HepG2 (cell line): ENCODE measurements around the gene NCAPD2. TPM values are rescaled to one million over a fixed set of nuclear protein-coding genes. Genes with fewer than 3 reads are reported as not detected.
A peak's percentile ranks its signal among the peaks of the same experiment; 100 is the strongest.

Experiments
- ATAC-seq: fragments of 200-7000 bp; cut with Tn5 transposase; 3 replicates; pipeline ENCODE4 v1.9.1; 2020; ENCODE audit warnings: mild to moderate bottlenecking, moderate library complexity
- BruUV-seq: library from RNA; stranded (reverse); fragments of 400-500 nt; replicated peaks from 2 replicates; lab custom pipeline; 2021; lab: Mats Ljungman, UMichigan
- CTCF ChIA-PET: fragments of 300-600 bp; formaldehyde crosslinking; extraction: SDS; loops from one replicate; lab custom pipeline; 2021; ENCODE audit warnings: low total read pairs, inconsistent platforms, low intra/inter-chr PET ratio; lab: Yijun Ruan, JAX
- POLR2A ChIA-PET: fragments of 350-600 bp; sonication (Branson Sonifier 250); formaldehyde crosslinking; loops from one replicate; lab custom pipeline; 2020; ENCODE audit warnings: antibody characterized with exemption, inconsistent platforms; lab: Yijun Ruan, JAX
- DNase-seq: peaks from one replicate; pipeline ENCODE4 v3.0.0-alpha.2; 2015; ENCODE audit warnings: low spot score
- FAIRE-seq: peaks from 3 replicates; lab custom pipeline; 2011; peaks lifted over from hg19 to GRCh38; lab: Jason Lieb, UNC
- H2AFZ ChIP-seq: one replicate; pipeline ENCODE4 v1.6.1; 2011; ENCODE audit warnings: low read length, inconsistent platforms
- H3K27ac ChIP-seq: fragments of 300-600 bp; 3 replicates; pipeline ENCODE4 v1.8.0; 2011; ENCODE audit warnings: mixed run types, mild to moderate bottlenecking, mixed read lengths, low read length, inconsistent platforms; ENCODE audit not compliant: insufficient read depth; ENCODE audit errors: extremely low read length
- H3K27me3 ChIP-seq, 2 experiments: fragments of 200-600 bp in 1 of 2; 2 replicates in 1 of 2; 3 replicates in 1 of 2; pipeline versions ENCODE4 v1.6.0 to v1.8.0; 2011; ENCODE audit warnings: low read length in 2 of 2, mild to moderate bottlenecking in 2 of 2, moderate library complexity in 2 of 2, inconsistent platforms in 1 of 2; ENCODE audit not compliant: insufficient read depth in 2 of 2, control insufficient read depth in 1 of 2
- H3K36me3 ChIP-seq, 2 experiments: fragments of 200-600 bp in 1 of 2; replicated peaks in 1 of 2; 2 replicates in 1 of 2; 3 replicates in 1 of 2; pipeline versions ENCODE4 v1.5.1 to v1.8.0; 2011; ENCODE audit warnings: low read length in 2 of 2, inconsistent platforms in 1 of 2; ENCODE audit not compliant: insufficient read depth in 2 of 2, control insufficient read depth in 1 of 2
- H3K4me1 ChIP-seq: 2 replicates; pipeline ENCODE4 v1.5.1; 2012; ENCODE audit warnings: low read length, inconsistent platforms; ENCODE audit not compliant: insufficient read depth
- H3K4me2 ChIP-seq: 2 replicates; pipeline ENCODE4 v1.6.0; 2011; ENCODE audit warnings: low read depth, low read length, inconsistent platforms
- H3K4me3 ChIP-seq, 3 experiments: fragments of 200-600 bp in 1 of 3; sonication (generic), shearing (Covaris generic) in 1 of 3; replicated peaks in 1 of 3; 2 replicates each; pipeline ENCODE4 v1.5.1; 2011 to 2016; ENCODE audit warnings: low read length in 3 of 3, inconsistent platforms in 2 of 3, low read depth in 2 of 3, mild to moderate bottlenecking in 2 of 3, control low read depth in 1 of 3, mixed read lengths in 1 of 3; ENCODE audit not compliant: insufficient read depth in 1 of 3
- H3K79me2 ChIP-seq: one replicate; pipeline ENCODE4 v1.6.1; 2011; ENCODE audit warnings: low read length, inconsistent platforms; ENCODE audit not compliant: insufficient read depth
- H3K9ac ChIP-seq: 2 replicates; pipeline ENCODE4 v1.6.0; 2011; ENCODE audit warnings: mild to moderate bottlenecking, low read depth, low read length, inconsistent platforms; ENCODE audit not compliant: insufficient read depth
- H3K9me3 ChIP-seq: 2 replicates; pipeline ENCODE4 v1.5.1; 2012; ENCODE audit warnings: mild to moderate bottlenecking, low read length
- H4K20me1 ChIP-seq: 2 replicates; pipeline ENCODE4 v1.6.0; 2011; ENCODE audit warnings: inconsistent platforms, mild to moderate bottlenecking, low read length, moderate library complexity; ENCODE audit not compliant: insufficient read depth
- AGO2 ChIP-seq: fragments of 200-400 bp; formaldehyde crosslinking; optimal IDR thresholded peaks from 2 replicates; pipeline ENCODE3; 2017; ENCODE audit warnings: mild to moderate bottlenecking, low read depth, low read length, moderate library complexity
- EP300 ChIP-seq, 3 experiments: sonication (generic) in 1 of 3; formaldehyde crosslinking in 1 of 3; IDR thresholded peaks; 2 replicates each; pipeline versions ENCODE4 v1.5.1 to v1.6.1; 2011 to 2020; ENCODE audit warnings: low read depth in 2 of 3, low read length in 2 of 3, borderline replicate concordance in 1 of 3, improper control_type of control experiment in 1 of 3, mild to moderate bottlenecking in 1 of 3, missing genetic modification reagents in 1 of 3, moderate library complexity in 1 of 3
- HOXD1 ChIP-seq: sonication (generic); formaldehyde crosslinking; IDR thresholded peaks from 2 replicates; pipeline ENCODE4 v1.5.0; 2020; ENCODE audit warnings: missing genetic modification reagents
- SALL2 ChIP-seq: sonication (generic); formaldehyde crosslinking; IDR thresholded peaks from 2 replicates; pipeline ENCODE4 v1.8.1; 2023; ENCODE audit warnings: mild to moderate bottlenecking, missing genetic modification reagents, inconsistent platforms
- ZNF142 ChIP-seq: sonication (generic); formaldehyde crosslinking; IDR thresholded peaks from 2 replicates; pipeline ENCODE4 v1.4.0; 2020; ENCODE audit warnings: missing genetic modification reagents
- ZNF235 ChIP-seq: sonication (generic); formaldehyde crosslinking; IDR thresholded peaks from 2 replicates; pipeline ENCODE4 v1.8.1; 2023; ENCODE audit warnings: mild to moderate bottlenecking, missing genetic modification reagents, borderline replicate concordance
- ZNF263 ChIP-seq: sonication (generic); formaldehyde crosslinking; IDR thresholded peaks from 2 replicates; pipeline ENCODE4 v1.4.0; 2020; ENCODE audit warnings: missing genetic modification reagents
- ZNF343 ChIP-seq: sonication (generic); formaldehyde crosslinking; IDR thresholded peaks from 2 replicates; pipeline ENCODE4 v1.4.0; 2020; ENCODE audit warnings: mild to moderate bottlenecking, missing genetic modification reagents
- ZNF496 ChIP-seq: sonication (generic); formaldehyde crosslinking; IDR thresholded peaks from 2 replicates; pipeline ENCODE4 v1.8.1; 2023; ENCODE audit warnings: mild to moderate bottlenecking, moderate library complexity, missing genetic modification reagents; ENCODE audit not compliant: insufficient replicate concordance
- ZNF549 ChIP-seq: sonication (generic); formaldehyde crosslinking; IDR thresholded peaks from 2 replicates; pipeline ENCODE4 v1.5.0; 2020; ENCODE audit warnings: missing genetic modification reagents
- ZNF615 ChIP-seq: sonication (generic); formaldehyde crosslinking; IDR thresholded peaks from 2 replicates; pipeline ENCODE4 v1.5.0; 2020; ENCODE audit warnings: mild to moderate bottlenecking, missing genetic modification reagents, borderline replicate concordance
- ZNF691 ChIP-seq: sonication (generic); formaldehyde crosslinking; IDR thresholded peaks from 2 replicates; pipeline ENCODE4 v1.4.0; 2020; ENCODE audit warnings: missing genetic modification reagents, low read depth, mild to moderate bottlenecking, borderline replicate concordance
- ZNF777 ChIP-seq: sonication (generic); formaldehyde crosslinking; IDR thresholded peaks from 2 replicates; pipeline ENCODE4 v1.4.0; 2020; ENCODE audit warnings: missing genetic modification reagents
- WGBS: methylation state at CpG from one replicate; pipeline ENCODE4 v1.1.6; 2017; ENCODE audit warnings: low lambda C conversion rate; 5-methylcytosine and 5-hydroxymethylcytosine counted together
- in situ Hi-C: cut with HindIII; loops from 2 replicates; pipeline ENCODE4 v1.10.0; 2017; ENCODE audit warnings: low pct_unique_long_range_greater_than_20kb; ENCODE audit not compliant: extremely low pct_ligation_motif_present
- intact Hi-C: fragments of 100-400 bp; cut with micrococcal nuclease; formaldehyde crosslinking; loops from one replicate; pipeline ENCODE4 v1.10.0; 2022; ENCODE audit not compliant: unreplicated experiment
- polyA plus RNA-seq, 8 experiments: library from polyadenylated mRNA; depleted of rRNA in 3 of 8; stranded (reverse) in 7 of 8; unstranded in 1 of 8; fragments of >200 nt; fragmentation: Illumina TruSeq in 4 of 8; extraction: Trizol in 4 of 8; gene quantifications; 2 replicates each; pipeline versions ENCODE4 v1.2.1 to v1.2.3, GENCODE V29; 2011 to 2016; ENCODE audit warnings: low read depth in 4 of 8, missing spikeins in 1 of 8, mixed read lengths in 1 of 8; ENCODE audit not compliant: insufficient read depth in 1 of 8
- total RNA-seq, 5 experiments: library from RNA; depleted of rRNA; stranded (reverse); fragments of >200 nt; fragmentation: Illumina TruSeq; extraction: Trizol; gene quantifications; 2 replicates each; pipeline ENCODE4 v1.2.3, GENCODE V29; 2016; ENCODE audit warnings: low read depth in 1 of 5

Gene NCAPD2
- total and polyA plus RNA-seq, 2 of the 13 experiments (the other 11 are each of a cell fraction or from before 2014, with no cell fraction given) = 51.1 to 65.6 TPM

- H3K36me3 ChIP-seq = peaks cover 3 to 26% of the 10 kb centered on the region in 2 experiments
- WGBS = 81% methylated on average over 17 of the region's 26 CpGs
- peak overlapping the region; percentile 93 for H3K27ac ChIP-seq
- H3K4me3 ChIP-seq = peak overlapping the region in 2 of 3 experiments; percentile 3 to 32; a peak in 2 of 6 replicates
- H3K27me3 ChIP-seq = no peaks in the 10 kb centered on the region
- no peak for DNase-seq
- no peaks in the 10 kb centered on the region for H3K9me3 ChIP-seq
- H3K9ac ChIP-seq = peak overlapping the region; percentile 78
- peaks cover 45% of the 10 kb centered on the region for H3K4me1 ChIP-seq
- BruUV-seq = TSS peak; percentile 76
- no peak for FAIRE-seq
- H2AFZ ChIP-seq = no peak overlapping the region
- H3K4me2 ChIP-seq = peak overlapping the region; percentile 94
- H4K20me1 ChIP-seq = peaks cover 21% of the 10 kb centered on the region
- in situ Hi-C loops = no loop called here
- POLR2A ChIA-PET = interaction anchor here (1.0 to 7.3 kb wide), 13 partner anchors 7 to 206 kb away, joined by 3 to 108 read pairs (median 8); partner anchors contain the start of genes GAPDH, IFFO1, LTBR and MRPL51
- ATAC-seq = peak; percentile 8
- H3K79me2 ChIP-seq = peaks cover 3% of the 10 kb centered on the region
- CTCF ChIA-PET = interaction anchor here (0.8 kb wide), 1 partner anchor 14 kb away, joined by 3 read pairs; the partner anchor contains the start of gene IFFO1
- intact Hi-C loops = no loop called here
- TF ChIP-seq EP300 (IDR thresholded peaks at IDR 0.05; ENCODE audit: low read depth in 2 of 2, low read length in 2 of 2) (no peak), EP300 (CRISPR knock-in tag; IDR thresholded peaks at IDR 0.05; ENCODE audit: borderline replicate concordance) (0 out of 2 replicates have a peak, but pooled peaks have one; percentile 13), AGO2 (peak; percentile 81), HOXD1 (0 out of 2 replicates have a peak, but pooled peaks have one; percentile 17), ZNF691 (CRISPR knock-in tag) (0 out of 2 replicates have a peak, but pooled peaks have one; percentile 4), ZNF777 (0 out of 2 replicates have a peak, but pooled peaks have one; percentile 40), SALL2 (0 out of 2 replicates have a peak, but pooled peaks have one; percentile 3), ZNF496 (no peak), ZNF343 (no peak), ZNF235 (CRISPR knock-in tag) (0 out of 2 replicates have a peak, but pooled peaks have one; percentile 12), ZNF549 (CRISPR knock-in tag) (0 out of 2 replicates have a peak, but pooled peaks have one; percentile 16), ZNF263 (CRISPR knock-in tag) (0 out of 2 replicates have a peak, but pooled peaks have one; percentile 21), ZNF142 (CRISPR knock-in tag) (0 out of 2 replicates have a peak, but pooled peaks have one; percentile 37), ZNF615 (CRISPR knock-in tag) (no peak)
Measured at GRCh38 chr12:6541371-6542165, 47.7 kb downstream of the NCAPD2 start.
